HG02852 (cell line): Measurements from ENCODE around the gene RAB7B.

ENCODE experiments used
- ATAC-seq: cut with Tn5 transposase; IDR thresholded peaks from one replicate; pipeline ENCODE4 v1.9.1; 2021; ENCODE audit warnings: mild to moderate bottlenecking, moderate library complexity; ENCODE audit not compliant: unreplicated experiment

Gene RAB7B

GRCh38 chr1:205930195-205930577 is 73.0 kb downstream of the RAB7B start:
- ATAC-seq: no peak

- ATAC-seq: no peak
These were observed 73.5 kb downstream of the RAB7B start for GRCh38 chr1:205929496-205930194.

GRCh38 chr1:205928317-205928716 is 74.9 kb downstream of the RAB7B start:
- ATAC-seq: no peak

- no peak for ATAC-seq
These were observed 75.5 kb downstream of the RAB7B start for GRCh38 chr1:205927676-205928075.

GRCh38 chr1:205927247-205927646 is 75.9 kb downstream of the RAB7B start:
- ATAC-seq: no peak
